ENCODE data around the gene AHDC1. TPM values are rescaled to one million over a fixed set of nuclear protein-coding genes. Genes with fewer than 3 reads are reported as not detected.

AHDC1 gene
- total RNA-seq, 1 donor from 2014 or later = 124 TPM

DNA sequence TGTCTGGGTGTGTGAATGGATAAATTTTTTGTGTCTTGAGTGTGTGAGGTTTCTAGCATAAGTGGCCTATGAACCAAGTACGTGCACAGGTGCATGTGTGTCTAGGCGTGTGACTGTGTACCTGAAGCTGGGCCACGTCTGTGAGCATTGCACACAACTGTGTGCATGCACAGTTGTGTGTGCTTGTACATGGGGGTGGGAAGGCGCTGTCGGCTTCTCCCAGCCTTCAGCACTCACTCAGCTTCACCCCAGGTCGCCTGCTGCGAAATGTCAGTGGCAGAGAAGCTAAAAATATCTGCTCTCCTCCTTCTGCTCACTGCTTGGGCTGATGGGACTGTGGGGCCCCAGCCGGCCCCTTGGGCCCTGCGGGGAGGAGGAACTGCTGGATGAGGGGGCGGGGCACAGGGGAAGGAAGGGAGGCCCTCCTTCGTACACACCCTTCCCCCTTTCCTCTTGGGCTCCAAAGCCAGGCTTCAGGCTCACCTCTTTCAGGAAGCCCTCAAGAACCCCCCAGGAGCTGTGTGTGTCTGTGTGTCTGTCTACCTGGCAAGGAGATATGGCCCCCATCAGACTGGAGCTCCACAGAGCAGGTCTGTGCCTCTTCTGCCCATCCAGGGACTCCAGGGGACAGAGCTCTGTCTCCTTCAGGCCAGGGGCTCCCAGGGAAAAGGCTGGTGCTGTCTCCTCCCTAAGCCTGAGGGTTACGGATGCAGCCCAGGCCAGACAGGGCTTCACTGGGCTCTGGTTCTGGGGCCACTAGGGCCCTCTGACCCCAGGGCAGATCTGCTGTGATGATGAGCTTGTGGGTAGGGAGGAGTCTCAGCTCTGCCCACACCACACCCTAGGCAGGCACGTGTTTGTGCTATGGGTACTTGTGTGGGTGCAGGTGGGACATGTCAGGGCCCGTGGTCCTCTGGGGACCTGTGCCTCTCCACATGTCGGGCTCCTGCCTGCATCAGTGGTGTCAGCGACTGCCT lies 78.4 kb downstream of the AHDC1 start:
- Mint-ChIP-seq H3K4me3 (ENCODE audit: unreplicated experiment) (peak overlapping the region; percentile 55), H3K36me3 (ENCODE audit: unreplicated experiment) (peaks cover 5% of the 10 kb centered on the region), H3K27ac (ENCODE audit: unreplicated experiment) (peak overlapping the region; percentile 83), H3K9me3 (ENCODE audit: unreplicated experiment) (no peaks in the 10 kb centered on the region), H3K4me1 (ENCODE audit: unreplicated experiment) (peaks cover 85% of the 10 kb centered on the region), H3K27me3 (ENCODE audit: unreplicated experiment) (no peaks in the 10 kb centered on the region)
- no peak for TF ChIP-seq CTCF (IDR thresholded peaks at IDR 0.05)
- no peak for DNase-seq (ENCODE audit: extremely low spot score, unreplicated experiment)

DNA sequence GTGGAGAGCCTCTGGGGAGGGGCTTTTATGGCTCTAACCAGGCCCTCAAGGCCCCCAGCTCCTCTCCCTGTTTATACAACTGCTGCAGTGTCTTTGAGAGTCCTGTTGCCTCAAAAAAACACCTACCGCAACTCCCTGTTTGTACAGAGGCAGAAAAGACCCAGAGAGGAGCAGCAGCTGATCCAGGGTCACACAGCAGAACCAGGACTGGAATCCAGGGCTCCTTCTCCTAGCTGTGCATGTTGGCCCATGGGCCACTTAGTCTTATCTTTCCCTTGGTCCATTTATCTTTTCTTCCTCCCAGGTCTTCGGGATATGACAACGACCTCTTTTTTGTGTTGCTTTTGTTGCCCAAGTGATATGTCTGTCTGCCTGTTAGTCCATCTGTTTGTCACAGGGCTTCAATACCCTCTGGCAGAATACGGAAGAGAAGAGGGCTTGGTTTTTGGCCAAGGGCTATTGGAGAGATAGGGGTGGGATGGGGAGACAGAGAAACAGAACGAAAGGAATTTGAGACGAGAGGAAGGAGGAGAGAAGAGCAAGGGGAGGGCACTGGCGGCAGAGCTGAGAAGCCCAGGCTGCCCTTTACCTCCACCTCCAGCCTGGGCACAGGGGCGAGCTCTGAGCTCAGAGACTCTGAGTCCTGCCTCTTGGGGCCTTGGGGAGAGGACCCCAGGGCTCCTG lies 80.5 kb downstream of the AHDC1 start:
- Mint-ChIP-seq H3K9me3 (ENCODE audit: unreplicated experiment) (no peaks in the 10 kb centered on the region), H3K27ac (ENCODE audit: unreplicated experiment) (peak overlapping the region; percentile 48), H3K4me1 (ENCODE audit: unreplicated experiment) (peaks cover 84% of the 10 kb centered on the region), H3K36me3 (ENCODE audit: unreplicated experiment) (no peaks in the 10 kb centered on the region), H3K4me3 (ENCODE audit: unreplicated experiment) (no peak overlapping the region), H3K27me3 (ENCODE audit: unreplicated experiment) (no peaks in the 10 kb centered on the region)
- no peak for TF ChIP-seq CTCF (IDR thresholded peaks at IDR 0.05)
- DNase-seq (ENCODE audit: extremely low spot score, unreplicated experiment) = no peak

DNA sequence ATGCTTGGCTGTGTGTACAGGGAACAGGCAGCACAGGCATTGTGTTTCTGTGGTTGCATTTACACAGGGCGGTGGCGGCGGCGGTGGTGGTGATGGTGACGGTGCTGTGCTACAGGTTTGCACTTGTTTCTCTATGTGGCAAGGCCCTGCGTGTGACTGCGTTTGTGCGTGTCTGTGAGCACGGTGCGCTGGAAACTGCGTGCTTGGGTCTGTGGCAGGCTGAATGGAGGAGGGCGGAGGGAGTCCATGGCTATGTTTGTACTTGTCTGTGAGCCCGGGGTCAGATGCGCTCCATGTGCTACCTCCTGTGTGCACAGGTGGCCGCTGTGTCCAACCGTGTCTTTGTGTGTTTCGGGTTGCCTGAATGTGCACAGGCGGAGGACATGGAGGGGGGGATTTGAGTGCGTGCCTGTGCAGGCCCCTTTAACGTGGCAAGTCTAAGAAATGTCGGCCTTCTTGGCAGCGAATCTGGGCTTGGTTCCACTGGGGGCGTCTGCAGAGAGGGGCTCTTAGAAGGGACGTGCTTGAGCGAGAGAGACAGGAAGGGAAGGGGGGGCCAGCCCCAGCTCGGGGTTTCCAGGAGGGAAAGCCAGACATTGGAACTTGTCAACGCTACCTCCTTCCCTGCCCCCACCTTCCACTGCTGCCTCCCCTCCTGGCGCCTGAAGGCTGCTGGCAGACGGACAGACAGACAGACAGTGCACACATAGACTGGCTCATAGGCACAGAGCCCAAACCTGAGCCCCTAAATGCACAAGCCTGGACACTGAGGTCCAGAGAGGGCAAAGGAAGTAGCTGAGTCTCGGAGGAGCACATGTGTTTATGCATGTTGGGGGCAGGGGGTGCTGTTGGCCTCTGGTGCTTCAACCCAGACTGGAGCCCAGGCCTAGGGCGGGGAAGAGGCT lies 81.3 kb downstream of the AHDC1 start:
- peak overlapping the region; percentile 12 for H3K27ac Mint-ChIP-seq (ENCODE audit: unreplicated experiment)
- H3K9me3 Mint-ChIP-seq (ENCODE audit: unreplicated experiment) = no peaks in the 10 kb centered on the region
- peak; percentile 48 for TF ChIP-seq CTCF (IDR thresholded peaks at IDR 0.05)
- H3K27me3 Mint-ChIP-seq (ENCODE audit: unreplicated experiment) = no peaks in the 10 kb centered on the region
- no peak overlapping the region for H3K4me3 Mint-ChIP-seq (ENCODE audit: unreplicated experiment)
- no peaks in the 10 kb centered on the region for H3K36me3 Mint-ChIP-seq (ENCODE audit: unreplicated experiment)
- no peak for DNase-seq (ENCODE audit: extremely low spot score, unreplicated experiment)
- peaks cover 87% of the 10 kb centered on the region for H3K4me1 Mint-ChIP-seq (ENCODE audit: unreplicated experiment)

GRCh38 chr1:27521861-27522431 lies 82.0 kb downstream of the AHDC1 start:
- no peaks in the 10 kb centered on the region for H3K27me3 Mint-ChIP-seq (ENCODE audit: unreplicated experiment)
- peaks cover 85% of the 10 kb centered on the region for H3K4me1 Mint-ChIP-seq (ENCODE audit: unreplicated experiment)
- H3K36me3 Mint-ChIP-seq (ENCODE audit: unreplicated experiment) = no peaks in the 10 kb centered on the region
- DNase-seq (ENCODE audit: extremely low spot score, unreplicated experiment) = no peak
- H3K27ac Mint-ChIP-seq (ENCODE audit: unreplicated experiment) = no peak overlapping the region
- H3K4me3 Mint-ChIP-seq (ENCODE audit: unreplicated experiment) = no peak overlapping the region
- H3K9me3 Mint-ChIP-seq (ENCODE audit: unreplicated experiment) = no peaks in the 10 kb centered on the region
- no peak for TF ChIP-seq CTCF (IDR thresholded peaks at IDR 0.05)
